Stimulated activated CD4-positive, alpha-beta T cell treated with anti-CD3 and anti-CD28 coated beads, Interleukin-12 subunit alpha, Interleukin-12 subunit beta, amount 100 ng/mL, for 4 hours (primary cell): Measurements from ENCODE around the gene RPS18.
"Not testable (repeated sequence)": the region's sequence is repeated elsewhere in the genome, so short reads cannot be mapped to it uniquely, and the experiment has no call there.

Experiments
- DNase-seq: peaks from one replicate; pipeline ENCODE4 v3.0.0-alpha.2; 2020

RPS18 gene

GRCh38 chr6:33271468-33272274, at the start of gene RPS18, which contains the start of gene VPS52:
TSS of gene RPS18 (plus strand) at chr6:33272075. CDS start at chr6:33272120, 45 bp downstream.
TSS of gene VPS52 (minus strand) at chr6:33271876. CDS start at chr6:33271675, 201 bp downstream.
- peak; percentile 80 for DNase-seq

GRCh38 chr6:33226503-33227120, 45.3 kb upstream of the RPS18 start:
- DNase-seq = not testable (repeated sequence)

DNA sequence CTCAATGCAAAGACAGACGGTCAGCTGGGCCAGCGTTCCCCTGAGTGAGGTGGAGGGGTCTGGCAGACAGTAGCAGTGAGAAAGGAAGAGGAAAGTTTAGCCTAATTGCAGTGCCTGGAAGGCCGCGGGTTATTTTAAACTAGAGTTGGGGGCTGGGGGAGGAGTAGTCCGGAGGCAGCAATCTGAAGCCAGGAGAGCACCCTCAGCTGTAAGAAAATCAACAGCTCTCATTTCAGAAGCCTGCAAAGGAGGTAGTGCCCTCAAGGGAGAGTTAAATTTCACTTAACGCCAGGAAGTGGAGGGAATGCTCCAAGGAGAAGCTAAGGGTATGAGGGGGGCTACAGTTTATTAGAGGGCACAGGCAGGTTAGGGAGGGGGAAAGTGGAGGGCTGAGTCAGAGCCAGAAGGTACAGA, 36.6 kb upstream of the RPS18 start:
- no peak for DNase-seq

GRCh38 chr6:33236328-33236727, 35.5 kb upstream of the RPS18 start:
- DNase-seq = no peak

DNA sequence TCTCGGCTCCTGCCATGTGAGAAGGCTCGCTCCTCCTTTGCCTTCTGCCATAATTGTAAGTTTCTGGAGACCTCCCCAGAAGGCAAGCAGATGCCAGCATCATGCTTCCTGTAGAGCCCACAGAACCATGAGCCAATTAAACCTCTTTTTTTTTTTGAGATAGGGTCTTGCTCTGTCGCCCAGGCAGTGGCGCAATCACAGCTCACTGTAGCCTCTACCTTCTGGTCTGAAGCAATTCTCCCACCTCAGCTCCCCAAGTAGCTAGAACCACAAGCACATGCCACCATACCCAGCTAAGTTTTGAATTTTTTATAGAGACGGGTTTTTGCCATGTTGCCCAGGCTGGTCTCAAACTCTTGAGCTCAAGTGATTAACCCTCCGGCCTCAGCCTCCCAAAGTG, 35.0 kb upstream of the RPS18 start:
- no peak for DNase-seq

DNA sequence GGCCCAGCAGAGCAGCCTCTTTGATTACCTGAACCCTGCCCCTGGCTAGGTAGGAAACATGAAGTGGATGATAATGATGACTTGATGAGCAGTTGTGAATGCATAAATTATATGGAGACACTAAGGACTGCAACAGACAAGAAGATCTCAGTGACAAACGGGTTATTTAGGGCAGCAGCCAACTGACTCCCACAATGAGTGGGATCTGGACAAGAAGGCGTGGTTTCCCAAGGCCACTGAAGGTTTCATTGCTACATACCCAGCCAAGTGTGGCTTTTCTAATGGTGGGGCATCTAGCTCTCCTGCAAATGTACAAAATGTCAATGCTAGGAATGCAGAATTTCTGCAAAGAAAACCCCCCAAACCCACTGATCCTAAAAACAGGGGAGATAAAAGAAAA, 34.1 kb upstream of the RPS18 start:
- DNase-seq = no peak

DNA sequence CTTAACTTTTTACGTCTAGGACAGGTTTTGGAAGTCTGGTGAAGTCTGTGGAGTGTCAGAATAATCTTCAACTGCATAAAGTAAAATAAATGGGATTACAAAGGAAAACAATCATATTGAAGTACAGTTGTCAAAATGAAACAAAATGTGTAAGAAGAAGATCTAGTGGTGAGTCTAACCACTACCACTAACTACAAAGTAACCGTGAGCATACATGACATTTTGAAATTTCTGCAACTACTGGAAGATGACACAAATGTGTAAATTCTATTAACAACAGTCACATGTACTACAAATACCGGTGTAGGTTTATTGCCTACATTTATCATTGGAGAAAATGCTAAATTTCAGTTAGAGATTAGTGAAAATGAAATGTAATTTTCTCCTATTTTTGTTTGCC, 29.9 kb upstream of the RPS18 start:
- DNase-seq = no peak

GRCh38 chr6:33243476-33243875, 28.4 kb upstream of the RPS18 start:
- DNase-seq = no peak

DNA sequence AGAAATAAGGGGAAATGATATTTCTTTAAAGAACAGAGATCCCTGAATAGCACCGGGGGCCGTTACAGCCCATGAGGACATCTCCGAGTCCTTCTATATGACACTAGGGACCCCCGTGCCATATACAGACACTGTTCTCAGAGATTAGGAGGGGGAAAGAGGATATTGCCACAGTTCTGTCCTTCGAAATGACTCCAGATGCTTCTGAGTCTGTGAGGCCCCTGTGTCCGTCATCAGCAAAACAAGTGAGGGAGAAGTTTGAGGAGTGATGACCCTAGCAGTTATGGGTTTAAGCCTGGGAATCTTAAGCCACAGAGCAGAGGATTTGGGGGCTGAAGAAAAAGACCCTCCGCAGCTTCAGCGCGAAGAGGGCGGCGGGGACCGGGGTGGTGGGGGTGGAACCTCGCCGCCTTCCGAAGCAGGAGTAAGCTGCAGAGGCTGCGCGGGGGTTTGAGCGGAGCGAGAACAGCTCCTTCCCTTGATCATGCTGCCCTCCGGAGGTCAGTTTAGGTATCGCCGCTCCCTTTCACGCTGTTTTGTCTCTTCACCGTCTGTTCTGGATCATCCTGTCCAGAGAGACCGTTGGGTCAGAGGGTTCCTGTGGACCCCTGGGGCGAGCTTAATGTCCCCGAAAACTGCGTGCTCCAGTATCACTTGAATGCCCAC, 23.8 kb upstream of the RPS18 start:
- peak; percentile 91 for DNase-seq

- DNase-seq = no peak
Measured at GRCh38 chr6:33248643-33248931, 23.3 kb upstream of the RPS18 start.

GRCh38 chr6:33248932-33249731, 22.7 kb upstream of the RPS18 start:
- peak; percentile 88 for DNase-seq

DNA sequence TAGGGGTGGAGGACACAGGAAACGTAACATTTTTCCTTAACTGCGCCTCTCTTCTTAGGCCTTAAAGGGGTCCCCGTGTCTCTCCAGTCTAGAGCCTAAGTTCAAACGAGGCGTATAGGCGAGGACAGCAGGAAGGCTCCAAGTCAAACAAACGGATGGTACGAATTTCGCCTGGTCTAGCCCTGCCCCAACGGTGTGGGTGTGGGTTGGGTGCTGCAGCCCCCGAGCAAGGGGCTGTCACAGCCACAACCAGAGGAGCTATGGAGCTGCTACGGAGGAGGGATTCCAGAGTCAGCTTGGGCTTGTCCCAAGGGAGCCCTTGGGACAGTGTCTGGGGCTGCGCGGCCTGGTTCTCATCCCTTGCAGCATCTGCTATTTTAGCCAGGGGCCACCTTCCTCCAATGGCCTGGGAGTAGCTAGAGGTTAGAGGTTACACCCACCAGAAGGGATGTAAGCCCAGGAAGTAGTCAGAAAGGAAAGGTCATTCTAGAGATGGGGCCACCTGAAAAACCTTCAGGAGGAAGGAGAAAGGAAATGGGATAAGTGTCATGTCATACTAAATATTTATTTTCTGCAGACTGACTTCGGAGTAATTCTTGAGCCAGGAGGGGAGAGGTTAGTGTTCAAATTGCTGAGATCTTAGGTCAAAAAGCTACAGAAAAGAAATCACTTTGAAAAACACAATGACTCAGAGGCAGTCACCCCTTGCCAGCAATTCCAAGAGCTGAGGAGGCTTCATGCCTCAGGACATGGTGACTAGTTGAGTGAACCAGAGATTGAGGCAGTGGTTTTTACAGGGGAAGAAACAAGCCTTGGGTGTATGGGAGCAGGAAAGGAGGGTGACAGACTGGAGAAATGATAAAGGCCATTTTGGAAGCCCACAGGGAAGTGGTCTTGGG, 21.9 kb upstream of the RPS18 start:
- no peak for DNase-seq

DNA sequence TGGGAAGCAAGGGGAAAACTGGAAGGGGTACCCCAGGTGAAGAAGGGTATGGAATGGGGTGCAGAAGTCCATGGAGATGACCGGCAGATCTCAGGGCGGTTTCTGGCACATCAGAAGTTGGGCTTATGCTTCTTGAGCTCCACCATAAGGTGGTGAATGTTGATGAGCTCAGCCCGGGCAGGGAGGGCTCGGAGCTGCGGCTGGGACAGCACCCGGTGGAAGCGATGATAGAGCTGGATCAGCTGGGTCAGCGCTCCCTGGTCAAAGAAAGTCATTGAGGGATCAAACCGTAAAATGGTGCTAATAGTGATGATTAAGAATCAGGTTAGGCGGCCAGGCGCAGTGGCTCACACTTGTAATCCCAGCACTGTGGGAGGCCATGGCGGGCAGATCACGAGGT, 21.1 kb upstream of the RPS18 start:
- DNase-seq = no peak

GRCh38 chr6:33251395-33252012, 20.4 kb upstream of the RPS18 start:
- no peak for DNase-seq

GRCh38 chr6:33252759-33253158, 19.1 kb upstream of the RPS18 start:
- no peak for DNase-seq

- DNase-seq = no peak
Measured at GRCh38 chr6:33254591-33254990, 17.3 kb upstream of the RPS18 start.

DNA sequence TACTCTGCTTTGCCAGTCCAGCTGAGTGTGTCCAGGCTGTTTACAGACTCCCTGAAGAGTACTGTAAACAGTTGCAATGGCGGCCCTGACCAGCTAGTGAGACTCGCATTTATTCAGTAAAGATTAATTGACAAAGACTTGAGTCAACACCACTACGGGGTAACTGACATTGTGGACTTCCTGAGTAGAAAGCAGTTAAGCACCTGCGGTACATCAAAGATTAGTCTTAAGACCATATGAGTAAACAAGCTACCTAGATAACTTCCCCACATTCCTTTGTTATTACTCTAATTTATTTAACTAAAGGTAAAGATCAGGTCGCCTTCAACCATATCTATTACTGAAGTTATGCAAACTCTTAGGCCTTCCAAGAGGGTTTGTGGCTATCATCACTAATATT, 12.8 kb upstream of the RPS18 start:
- no peak for DNase-seq

GRCh38 chr6:33262490-33262889, 9.4 kb upstream of the RPS18 start:
- DNase-seq = not testable (repeated sequence)

DNA sequence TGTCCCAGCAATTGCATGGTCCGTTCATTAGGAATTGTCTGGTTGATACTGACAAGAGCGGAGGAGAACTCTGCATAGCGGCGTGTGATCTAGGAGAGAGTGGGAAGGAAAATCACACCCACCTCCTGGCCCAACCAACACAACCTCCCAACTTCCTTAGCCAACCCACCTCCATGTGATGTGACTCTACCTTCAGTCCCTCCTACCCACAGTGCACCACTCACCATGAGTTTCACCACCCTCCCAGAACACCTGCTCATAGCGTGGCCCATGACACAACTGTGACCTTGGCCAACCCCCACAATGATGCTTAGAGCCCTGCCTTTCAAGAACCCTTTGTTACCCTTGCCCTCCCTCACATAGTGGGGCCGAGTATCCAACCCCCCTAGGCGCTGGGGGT, 7.9 kb upstream of the RPS18 start:
- no peak for DNase-seq

DNA sequence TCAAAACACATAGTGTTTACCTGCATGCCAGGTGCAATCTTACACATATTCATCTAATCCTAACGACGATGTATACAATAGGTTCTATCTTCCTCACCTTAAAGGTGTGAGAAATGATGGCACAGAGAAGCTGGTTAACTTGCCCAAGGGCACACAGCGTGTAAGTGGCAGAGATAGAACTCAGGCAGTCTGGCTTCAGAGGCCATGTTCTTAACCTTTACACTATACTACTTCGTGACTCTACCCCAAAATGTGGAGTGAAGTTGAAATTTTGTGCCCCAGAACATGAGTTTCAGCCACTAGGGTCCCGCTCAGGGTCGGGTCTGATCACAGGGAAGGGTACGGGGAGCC, 783 bp upstream of the RPS18 start:
- DNase-seq = no peak

DNA sequence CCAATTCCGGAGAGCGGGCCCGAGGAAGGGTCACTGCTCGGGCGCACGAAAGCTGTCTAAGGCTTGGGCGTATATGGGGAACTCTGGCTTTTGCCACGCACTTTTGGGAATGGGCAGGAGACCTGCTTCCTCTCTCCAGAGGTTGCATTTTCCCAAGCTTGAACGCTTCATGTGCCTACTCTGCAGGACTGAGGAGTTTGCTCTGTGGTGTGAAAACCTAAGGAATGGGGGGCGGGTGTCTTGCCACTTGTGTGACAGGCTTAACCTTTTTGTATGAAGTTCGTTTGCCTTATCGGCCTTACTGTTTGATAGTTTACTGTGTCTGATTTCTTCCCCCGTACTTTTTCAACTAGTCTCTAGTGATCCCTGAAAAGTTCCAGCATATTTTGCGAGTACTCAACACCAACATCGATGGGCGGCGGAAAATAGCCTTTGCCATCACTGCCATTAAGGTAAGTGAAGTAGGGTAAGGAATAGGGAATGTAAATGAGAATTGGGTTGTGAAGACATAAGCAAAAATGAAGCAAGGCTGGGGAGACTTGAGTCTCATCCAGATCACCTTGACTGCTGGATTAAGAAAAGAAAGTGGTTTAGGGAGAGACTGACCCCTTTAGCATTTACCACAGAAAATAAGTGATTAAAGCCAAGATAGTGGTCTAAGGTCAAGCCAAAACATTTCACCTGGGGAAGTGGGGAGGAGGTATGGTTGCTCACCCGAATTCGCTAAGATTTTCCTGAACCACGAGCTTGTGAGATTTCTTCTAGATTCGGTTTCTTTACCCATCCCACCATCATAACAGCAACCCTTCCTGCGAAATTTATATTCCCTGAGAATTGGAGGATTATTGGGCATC, 627 bp downstream of the RPS18 start:
- DNase-seq = no peak
